Calu3 (cell line): ENCODE data around the gene TMIE. TPM values are rescaled to one million over a fixed set of nuclear protein-coding genes. Genes with fewer than 3 reads are reported as not detected.

Experiments
- BruUV-seq: library from RNA; stranded (reverse); fragments of 400-500 nt; replicated peaks from 2 replicates; lab custom pipeline; 2021; lab: Mats Ljungman, UMichigan
- CTCF ChIA-PET: fragments of 300-600 bp; sonication (Branson Sonifier 250); formaldehyde crosslinking; loops from one replicate; lab custom pipeline; 2022; ENCODE audit warnings: antibody characterized with exemption; lab: Charles Lee
- DNase-seq: peaks from one replicate; pipeline ENCODE4 v3.0.0; 2022
- H3K27ac Mint-ChIP-seq: one replicate; pipeline ENCODE4 v1.8.0; 2022; ENCODE audit warnings: mixed read lengths; ENCODE audit not compliant: unreplicated experiment
- H3K27me3 Mint-ChIP-seq: one replicate; pipeline ENCODE4 v1.8.0; 2022; ENCODE audit warnings: mixed read lengths; ENCODE audit not compliant: unreplicated experiment
- H3K36me3 Mint-ChIP-seq: one replicate; pipeline ENCODE4 v1.8.0; 2022; ENCODE audit warnings: mild to moderate bottlenecking, moderate library complexity, mixed read lengths; ENCODE audit not compliant: insufficient read depth, unreplicated experiment
- H3K4me1 Mint-ChIP-seq: one replicate; pipeline ENCODE4 v1.8.0; 2022; ENCODE audit warnings: mild to moderate bottlenecking, low read depth, mixed read lengths; ENCODE audit not compliant: unreplicated experiment
- H3K4me3 Mint-ChIP-seq: one replicate; pipeline ENCODE4 v1.8.0; 2022; ENCODE audit warnings: mild to moderate bottlenecking, low read depth, moderate library complexity, mixed read lengths; ENCODE audit not compliant: unreplicated experiment
- H3K9me3 Mint-ChIP-seq: one replicate; pipeline ENCODE4 v1.8.0; 2022; ENCODE audit warnings: low read depth, mixed read lengths; ENCODE audit not compliant: unreplicated experiment
- CTCF ChIP-seq: fragments of 200-600 bp; IDR thresholded peaks from one replicate; pipeline ENCODE4 v1.8.0; 2022; ENCODE audit warnings: antibody characterized with exemption; ENCODE audit not compliant: unreplicated experiment
- intact Hi-C: fragments of 100-400 bp; cut with micrococcal nuclease; formaldehyde crosslinking; loops from one replicate; pipeline ENCODE4 v1.10.0; 2022; ENCODE audit not compliant: unreplicated experiment
- total RNA-seq: library from RNA; stranded (reverse); gene quantifications from 2 replicates; pipeline ENCODE4 v1.2.3, GENCODE V29; 2022

Gene TMIE
- total RNA-seq, 1 experiment from 2014 or later, result 0.26 TPM

GRCh38 chr3:46660003-46660402, 41.2 kb upstream of the TMIE start:
- no peak for DNase-seq

GRCh38 chr3:46660543-46661523, 40.4 kb upstream of the TMIE start:
- no TSS peak for BruUV-seq

More at GRCh38 chr3:46660003-46660402, 41.2 kb upstream of the TMIE start:
- intact Hi-C loops, result no loop called here
- Mint-ChIP-seq H3K27ac (no peak overlapping the region), H3K9me3 (no peaks in the 10 kb centered on the region), H3K4me1 (no peaks in the 10 kb centered on the region), H3K36me3 (no peaks in the 10 kb centered on the region), H3K4me3 (no peak overlapping the region), H3K27me3 (peaks cover 37% of the 10 kb centered on the region)
- no TSS peak for BruUV-seq
- CTCF ChIA-PET, result interaction anchor here (1.1 kb wide), 1 partner anchor 171 kb away, joined by 4 read pairs; no protein-coding TSS in a partner anchor
- no peak for TF ChIP-seq CTCF

GRCh38 chr3:46661776-46662766, 39.1 kb upstream of the TMIE start:
- CTCF ChIA-PET, result no interaction called here
- intact Hi-C loops, result no loop called here
- no peak for TF ChIP-seq CTCF
- peaks cover 4% of the 10 kb centered on the region for H3K36me3 Mint-ChIP-seq
- no peaks in the 10 kb centered on the region for H3K4me1 Mint-ChIP-seq
- H3K27me3 Mint-ChIP-seq, result peaks cover 41% of the 10 kb centered on the region
- no peak overlapping the region for H3K4me3 Mint-ChIP-seq
- BruUV-seq, result no TSS peak
- H3K27ac Mint-ChIP-seq, result no peak overlapping the region
- no peak for DNase-seq
- H3K9me3 Mint-ChIP-seq, result no peaks in the 10 kb centered on the region

More at GRCh38 chr3:46660543-46661523, 40.4 kb upstream of the TMIE start:
- DNase-seq, result no peak
- no peaks in the 10 kb centered on the region for H3K9me3 Mint-ChIP-seq
- no peaks in the 10 kb centered on the region for H3K36me3 Mint-ChIP-seq
- no peak overlapping the region for H3K4me3 Mint-ChIP-seq
- H3K4me1 Mint-ChIP-seq, result no peaks in the 10 kb centered on the region
- CTCF ChIA-PET, result interaction anchor here (1.1 kb wide), 1 partner anchor 172 kb away, joined by 4 read pairs; no protein-coding TSS in a partner anchor
- TF ChIP-seq CTCF, result no peak
- peaks cover 31% of the 10 kb centered on the region for H3K27me3 Mint-ChIP-seq
- intact Hi-C loops, result no loop called here
- no peak overlapping the region for H3K27ac Mint-ChIP-seq
